Stimulated activated CD4-positive, alpha-beta T cell treated with anti-CD3 and anti-CD28 coated beads, Interleukin-2, amount 100 ng/mL, for 4 hours (primary cell): ENCODE measurements around the gene TARS1.
A peak's percentile ranks its signal among the peaks of the same experiment; 100 is the strongest.

ENCODE experiments used
- DNase-seq: peaks from one replicate; pipeline ENCODE4 v3.0.0-alpha.2; 2020; ENCODE audit warnings: low read depth

Gene TARS1

DNA sequence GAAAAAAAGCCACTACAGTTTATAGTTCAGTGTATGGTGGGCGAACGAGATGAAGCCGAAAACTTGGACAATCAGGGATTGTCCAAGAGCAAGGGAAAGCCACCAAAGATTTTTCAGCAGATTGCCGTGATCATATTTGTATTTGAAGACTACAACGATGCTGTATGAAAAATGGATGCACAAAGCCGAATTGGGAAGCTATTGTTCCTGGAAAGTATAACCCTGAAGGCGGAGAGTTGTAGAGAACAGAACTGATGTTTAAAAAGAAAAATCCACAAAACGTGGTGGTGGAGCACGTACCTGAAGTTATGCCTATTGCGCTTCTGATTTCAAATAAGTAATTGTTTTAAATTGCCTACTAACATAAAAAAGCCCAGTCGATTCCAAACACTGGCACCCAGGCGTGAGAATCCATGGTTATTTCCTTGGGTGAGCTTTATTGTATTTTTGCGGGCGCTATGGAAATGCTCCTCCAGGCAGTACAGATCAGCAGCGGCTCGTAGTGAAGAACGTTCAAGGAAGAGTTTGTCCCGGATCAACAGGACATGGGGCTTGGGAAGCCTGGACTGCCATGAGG lies 772 bp upstream of the TARS1 start:
- no peak for DNase-seq

DNA sequence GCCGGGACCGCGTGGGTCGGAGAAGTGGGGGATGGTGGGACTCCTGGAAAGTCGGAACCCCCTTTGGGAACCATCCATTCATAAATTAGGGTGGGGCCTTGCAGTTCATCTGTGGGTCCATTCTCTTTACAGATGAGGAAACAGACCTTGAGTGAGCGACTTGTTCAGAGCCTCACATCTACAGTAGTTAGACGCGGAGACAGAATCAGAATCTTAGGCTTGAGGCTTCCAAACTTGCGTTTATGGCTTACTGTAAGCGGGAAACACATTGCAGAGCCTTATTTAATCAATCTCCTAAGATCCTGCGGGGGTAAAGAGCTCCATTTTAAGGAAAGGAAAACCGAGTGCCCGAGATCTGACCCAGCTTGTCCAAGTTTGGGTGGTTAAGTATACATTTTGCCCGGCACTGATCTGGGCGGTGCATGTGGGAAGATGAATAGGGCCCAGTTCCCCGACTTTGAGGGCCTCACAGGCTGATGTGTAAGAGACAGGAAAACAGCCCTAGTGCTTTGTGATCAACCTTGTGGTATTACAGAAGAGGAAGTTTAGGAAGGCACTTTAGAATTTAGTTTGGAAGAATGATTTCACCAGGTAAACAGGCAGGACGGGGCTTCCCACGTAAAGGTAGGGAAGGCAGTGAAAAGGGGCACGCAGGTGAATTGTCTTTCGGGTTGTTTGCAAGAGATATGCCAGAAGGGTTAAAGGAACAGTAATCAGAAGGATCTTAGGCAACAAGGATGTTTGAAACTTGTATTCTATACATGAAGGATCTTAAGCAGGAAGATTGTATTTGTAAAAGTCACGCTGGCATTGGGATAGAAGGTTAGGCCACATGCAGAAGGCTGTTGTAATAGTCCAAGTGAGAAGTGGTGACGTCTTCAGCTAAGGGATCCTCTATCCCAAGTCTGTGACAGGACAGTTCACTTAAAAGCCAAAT lies 744 bp downstream of the TARS1 start:
- DNase-seq, result peak; percentile 16

DNA sequence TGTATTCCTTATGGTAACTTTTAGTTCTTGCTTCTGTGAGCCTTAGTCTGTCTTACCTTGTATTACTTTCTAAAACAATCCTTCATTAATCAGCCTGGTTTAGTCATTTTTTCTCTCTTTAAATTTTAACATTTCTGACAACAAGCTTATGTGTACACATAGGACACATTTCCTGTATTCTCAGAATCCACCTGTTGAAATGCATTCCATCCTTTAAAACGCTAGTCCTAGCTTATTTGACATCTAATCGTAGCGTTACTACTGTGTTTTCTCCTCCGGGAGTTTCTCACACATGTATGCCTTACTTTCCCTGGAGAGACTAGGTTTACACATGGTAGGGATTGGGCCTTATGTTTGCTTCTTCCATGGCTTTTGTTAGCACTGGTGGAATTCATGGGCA lies 3.8 kb downstream of the TARS1 start:
- DNase-seq, result no peak

DNA sequence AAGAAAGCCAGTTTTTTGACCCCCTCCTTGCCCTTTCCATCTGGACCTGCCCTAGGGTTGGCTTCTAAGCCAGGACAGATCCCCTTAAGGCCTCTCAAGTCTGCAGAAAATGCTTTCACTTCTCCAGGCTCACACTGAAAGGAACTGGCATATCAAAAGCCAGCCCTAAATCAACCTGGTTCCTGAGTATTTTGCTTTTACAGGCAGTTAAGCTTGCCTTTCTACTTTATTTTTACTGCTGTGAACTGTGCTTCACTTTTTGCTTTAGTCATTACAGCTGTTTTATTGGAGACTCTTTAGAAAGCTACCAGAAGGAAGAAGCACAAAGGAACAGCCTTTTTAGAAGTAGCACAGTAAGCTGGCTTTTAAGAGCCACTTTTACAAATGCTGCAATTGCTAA lies 5.0 kb downstream of the TARS1 start:
- DNase-seq, result no peak

DNA sequence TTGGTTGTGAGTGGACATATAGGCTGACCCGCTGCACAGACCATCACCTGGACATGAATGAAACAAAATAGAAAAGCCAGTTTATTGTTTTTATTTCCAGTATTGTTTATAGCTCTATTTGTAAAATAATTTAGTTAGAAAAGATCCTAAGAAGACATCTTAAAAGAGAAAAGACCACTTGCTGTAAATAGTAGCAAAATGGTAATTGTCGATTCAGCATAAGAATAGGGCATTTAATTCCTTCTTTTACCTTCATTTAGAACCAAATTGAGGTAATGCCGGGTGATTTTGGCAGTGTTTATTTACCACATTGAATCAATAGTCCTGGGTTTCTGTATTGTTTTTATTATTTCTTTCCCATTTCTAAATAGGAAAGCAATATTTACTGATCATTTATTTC lies 7.4 kb downstream of the TARS1 start:
- no peak for DNase-seq

GRCh38 chr5:33457126-33457525 lies 16.4 kb downstream of the TARS1 start:
- no peak for DNase-seq

- no peak for DNase-seq
Measured at GRCh38 chr5:33457817-33458216, 17.1 kb downstream of the TARS1 start.

GRCh38 chr5:33460210-33460609 lies 19.4 kb downstream of the TARS1 start:
- DNase-seq, result no peak

GRCh38 chr5:33462456-33462855 lies 21.7 kb downstream of the TARS1 start:
- DNase-seq, result no peak

- no peak for DNase-seq
Measured at GRCh38 chr5:33465120-33465519, 24.4 kb downstream of the TARS1 start.

- DNase-seq, result no peak
Measured at GRCh38 chr5:33468775-33469435, 28.1 kb downstream of the TARS1 start.

DNA sequence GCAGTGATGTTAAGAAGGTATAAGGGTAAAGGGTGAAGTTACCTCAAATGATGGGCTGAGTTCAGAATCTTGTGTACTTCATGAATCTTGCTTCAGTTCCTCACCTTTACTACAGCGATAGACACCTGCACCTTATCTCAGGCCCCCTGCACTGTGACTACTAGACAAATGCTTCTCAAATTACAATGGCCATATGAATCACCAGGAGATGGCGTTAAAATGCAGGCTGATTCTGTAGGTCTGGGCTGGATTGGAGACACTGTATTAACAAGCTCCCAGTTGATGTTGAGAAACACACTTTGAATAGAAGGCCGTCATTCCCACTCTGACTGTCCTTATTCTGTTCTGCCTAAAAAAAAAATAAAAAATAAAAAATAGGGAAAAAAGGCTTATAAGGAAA lies 29.8 kb downstream of the TARS1 start:
- DNase-seq, result no peak

GRCh38 chr5:33472805-33473409 lies 32.1 kb downstream of the TARS1 start:
- no peak for DNase-seq

GRCh38 chr5:33474004-33474403 lies 33.2 kb downstream of the TARS1 start:
- no peak for DNase-seq

DNA sequence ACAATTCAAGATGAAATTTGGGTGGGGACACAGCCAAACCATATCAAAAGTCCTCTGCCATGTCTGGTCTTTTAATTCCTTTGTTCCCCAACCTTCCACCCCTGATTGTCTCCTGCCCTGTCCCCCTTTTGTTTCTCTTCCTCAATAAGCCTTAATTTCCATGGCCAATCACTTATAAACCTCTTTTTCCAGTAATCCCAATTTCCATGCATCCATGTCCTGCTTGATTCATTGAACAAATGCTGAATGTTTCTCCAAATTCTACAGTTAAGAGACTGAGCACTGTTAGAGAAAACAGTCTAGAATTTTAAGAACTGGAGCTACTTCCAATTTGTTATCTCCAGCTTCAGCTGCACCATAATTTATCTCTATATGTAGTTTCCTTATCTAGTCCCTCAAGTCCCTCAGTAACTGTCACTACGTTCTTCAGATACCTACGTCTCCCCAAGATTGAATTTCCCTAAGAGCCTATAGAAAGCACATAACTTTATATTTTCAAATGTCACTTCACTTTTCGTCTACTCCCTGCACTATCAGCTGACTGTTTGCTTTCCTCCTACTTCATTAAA lies 34.2 kb downstream of the TARS1 start:
- DNase-seq, result no peak

DNA sequence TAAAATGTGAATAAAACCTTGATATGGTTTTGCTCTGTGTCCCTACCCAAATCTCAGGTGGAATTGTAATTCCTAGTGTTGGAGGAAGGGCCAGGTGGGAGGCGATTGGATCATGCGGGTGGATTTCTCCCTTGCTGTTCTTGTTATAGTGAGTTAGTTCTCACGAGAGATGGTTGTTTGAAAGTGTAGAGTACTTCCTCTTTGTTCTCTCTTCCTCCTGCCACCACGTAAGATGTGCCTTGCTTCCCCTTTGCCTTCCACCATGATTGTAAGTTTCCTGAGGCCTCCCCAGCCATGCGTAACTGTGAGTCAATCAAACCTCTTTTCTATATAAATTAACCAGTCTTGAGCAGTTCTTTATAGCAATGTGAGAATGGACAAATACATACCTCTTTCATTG lies 34.9 kb downstream of the TARS1 start:
- no peak for DNase-seq

DNA sequence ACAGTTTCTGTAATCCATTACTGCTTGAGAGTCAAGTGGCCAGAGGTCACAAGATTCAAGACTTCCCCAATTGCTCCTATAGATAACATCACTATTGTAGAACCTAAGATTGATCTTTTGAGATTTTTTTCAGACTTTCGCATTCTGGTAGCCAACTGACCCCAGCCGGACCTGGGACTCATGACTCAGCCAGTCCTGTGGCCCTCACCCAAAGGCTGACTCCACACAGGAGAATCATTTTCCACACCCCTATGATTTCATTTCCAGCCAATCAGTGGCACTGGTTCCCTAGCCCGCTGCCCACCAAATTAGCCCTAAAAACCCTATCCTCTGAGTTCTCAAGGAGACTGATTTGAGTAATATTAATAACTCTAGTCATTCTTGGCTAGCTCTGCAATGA lies 36.2 kb downstream of the TARS1 start:
- no peak for DNase-seq

- no peak for DNase-seq
Measured at GRCh38 chr5:33477816-33478215, 37.1 kb downstream of the TARS1 start.

DNA sequence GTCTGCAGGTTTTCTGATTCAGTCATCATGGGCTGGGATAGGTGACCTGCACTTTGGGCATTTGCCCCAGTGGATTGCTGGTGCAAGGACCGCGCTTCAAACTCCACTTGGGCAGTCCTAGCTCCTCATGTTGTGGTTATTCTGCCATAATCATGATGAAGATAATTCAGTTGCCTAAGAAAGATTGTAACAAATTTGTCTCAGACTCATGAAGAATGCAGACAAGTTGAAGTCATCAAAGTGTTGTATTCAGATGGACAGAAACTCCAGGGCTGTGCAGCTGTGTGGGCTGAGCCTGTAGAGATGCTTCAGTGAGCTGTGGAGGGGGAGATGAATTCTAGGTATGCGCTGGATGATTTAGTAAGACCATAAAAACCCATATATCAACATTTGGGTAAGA lies 38.5 kb downstream of the TARS1 start:
- DNase-seq, result no peak

DNA sequence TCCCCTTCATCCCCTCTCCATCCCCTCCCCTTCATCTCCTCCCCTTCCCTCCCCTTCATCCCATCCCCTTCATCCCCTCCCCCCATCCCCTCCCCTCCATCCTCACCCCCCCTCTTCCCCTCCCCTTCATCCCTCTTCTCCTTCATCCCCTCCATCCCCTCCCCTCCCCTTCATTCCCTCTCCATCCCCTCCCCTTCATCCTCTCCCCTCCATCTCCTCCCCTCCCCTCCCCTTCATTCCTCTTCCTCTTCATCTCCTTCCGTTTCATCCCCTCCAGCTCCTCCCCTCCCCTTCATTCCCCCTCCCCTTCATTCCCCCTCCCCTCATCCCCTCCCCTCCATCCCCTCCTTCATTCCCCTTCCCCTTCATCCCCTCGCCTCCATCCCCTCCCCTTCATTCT lies 40.1 kb downstream of the TARS1 start:
- no peak for DNase-seq

- no peak for DNase-seq
Measured at GRCh38 chr5:33482335-33482734, 41.6 kb downstream of the TARS1 start.

- DNase-seq, result no peak
Measured at GRCh38 chr5:33487236-33487635, 46.5 kb downstream of the TARS1 start.
